HCT116 (cell line): ENCODE measurements around the gene CHMP2A. TPM values are rescaled to one million over a fixed set of nuclear protein-coding genes. Genes with fewer than 3 reads are reported as not detected.

Experiments
- ATAC-seq: fragments of 200-7000 bp; cut with Tn5 transposase; 2 replicates; pipeline ENCODE4 v1.9.1; 2020; ENCODE audit warnings: mild to moderate bottlenecking, moderate library complexity
- BruUV-seq: library from RNA; stranded (reverse); fragments of 400-500 nt; replicated peaks from 2 replicates; lab custom pipeline; 2021; lab: Mats Ljungman, UMichigan
- CTCF ChIA-PET: fragments of 300-600 bp; sonication (Branson Sonifier 250); formaldehyde crosslinking; loops from one replicate; lab custom pipeline; 2021; ENCODE audit warnings: antibody characterized with exemption; lab: Charles Lee
- POLR2A ChIA-PET: fragments of 300-600, 350-600 bp; sonication (Branson Sonifier 250); formaldehyde crosslinking; loops from one replicate; lab custom pipeline; 2021; ENCODE audit warnings: antibody characterized with exemption; lab: Charles Lee
- RAD21 ChIA-PET, 2 experiments: fragments of 300-600 bp; sonication (Branson Sonifier 250); formaldehyde crosslinking; loops; one replicate each; lab custom pipeline; 2023; ENCODE audit warnings: low total read pairs in 2 of 2; ENCODE audit not compliant: uncharacterized antibody in 2 of 2, unreplicated experiment in 2 of 2, low non-redundant PET in 1 of 2; lab: Charles Lee
- DNase-seq: peaks from one replicate; pipeline ENCODE4 v3.0.0-alpha.2; 2010; ENCODE audit warnings: low read depth, low spot score
- H2AFZ ChIP-seq: fragments of 200-600 bp; shearing (Covaris generic), sonication (generic); 2 replicates; pipeline ENCODE4 v1.6.1; 2017; ENCODE audit warnings: low read depth, mixed run types, mixed read lengths, antibody characterized with exemption, low read length; ENCODE audit not compliant: poor library complexity, severe bottlenecking
- H3K27ac ChIP-seq: 2 replicates; pipeline ENCODE4 v1.5.1; 2012; ENCODE audit warnings: low read depth, low read length
- H3K27me3 ChIP-seq: fragments of 200-600 bp; sonication (generic); 2 replicates; pipeline ENCODE4 v1.6.1; 2016; ENCODE audit warnings: mixed run types, low read length, mixed read lengths; ENCODE audit not compliant: insufficient read depth
- H3K36me3 ChIP-seq, 2 experiments: fragments of 200-500 bp in 1 of 2; fragments of 200-600 bp in 1 of 2; sonication (Bioruptor generic) in 1 of 2; sonication (generic) in 1 of 2; 2 replicates each; pipeline versions ENCODE4 v1.5.1 to v1.6.1; 2014 to 2016; ENCODE audit warnings: low read length in 2 of 2, inconsistent platforms in 1 of 2, mixed read lengths in 1 of 2, mixed run types in 1 of 2; ENCODE audit not compliant: insufficient read depth in 2 of 2, control insufficient read depth in 1 of 2
- H3K4me1 ChIP-seq, 2 experiments: fragments of 200-600 bp in 1 of 2; sonication (generic) in 1 of 2; 2 replicates each; pipeline versions ENCODE4 v1.5.1 to v1.6.1; 2012 to 2017; ENCODE audit warnings: low read length in 2 of 2, inconsistent platforms in 1 of 2, mild to moderate bottlenecking in 1 of 2, mixed read lengths in 1 of 2, mixed run types in 1 of 2, moderate library complexity in 1 of 2; ENCODE audit not compliant: insufficient read depth in 2 of 2, control insufficient read depth in 1 of 2
- H3K4me2 ChIP-seq: fragments of 200-600 bp; sonication (generic); 2 replicates; pipeline ENCODE4 v1.6.1; 2017; ENCODE audit warnings: mixed run types, low read length, mixed read lengths
- H3K4me3 ChIP-seq, 2 experiments: fragments of 200-600 bp in 1 of 2; sonication (generic) in 1 of 2; replicated peaks in 1 of 2; 2 replicates each; pipeline ENCODE4 v1.5.1; 2011 to 2016; ENCODE audit warnings: low read length in 2 of 2, control low read depth in 1 of 2, low read depth in 1 of 2, mild to moderate bottlenecking in 1 of 2, mixed read lengths in 1 of 2, mixed run types in 1 of 2
- H3K79me2 ChIP-seq: fragments of 200-600 bp; sonication (generic); 2 replicates; pipeline ENCODE4 v1.6.1; 2017; ENCODE audit warnings: mild to moderate bottlenecking, mixed run types, low read length, moderate library complexity, mixed read lengths; ENCODE audit not compliant: insufficient read depth
- H3K9ac ChIP-seq: fragments of 200-600 bp; sonication (generic); 2 replicates; pipeline ENCODE4 v1.6.1; 2016; ENCODE audit warnings: low read length, mixed read lengths
- H3K9me2 ChIP-seq: fragments of 200-600 bp; sonication (generic), shearing (Covaris generic); 2 replicates; pipeline ENCODE4 v1.6.1; 2017; ENCODE audit warnings: mixed run types, mild to moderate bottlenecking, moderate library complexity; ENCODE audit not compliant: insufficient read depth
- H3K9me3 ChIP-seq, 2 experiments: fragments of 200-500 bp in 1 of 2; fragments of 200-600 bp in 1 of 2; sonication (Bioruptor generic) in 1 of 2; sonication (generic) in 1 of 2; 2 replicates each; pipeline ENCODE4 v1.6.1; 2014 to 2017; ENCODE audit warnings: low read length in 2 of 2, mixed read lengths in 2 of 2, inconsistent platforms in 1 of 2, low read depth in 1 of 2, mild to moderate bottlenecking in 1 of 2, mixed run types in 1 of 2, moderate library complexity in 1 of 2; ENCODE audit not compliant: control insufficient read depth in 1 of 2, insufficient read depth in 1 of 2
- H4K20me1 ChIP-seq: fragments of 200-600 bp; sonication (generic), shearing (Covaris generic); 2 replicates; pipeline ENCODE4 v1.6.1; 2017; ENCODE audit warnings: mixed run types, mild to moderate bottlenecking, moderate library complexity; ENCODE audit not compliant: insufficient read depth
- ELF1 ChIP-seq: IDR thresholded peaks from 2 replicates; pipeline ENCODE4 v1.6.1; 2012; ENCODE audit warnings: low read depth, borderline replicate concordance
- FOSL1 ChIP-seq: IDR thresholded peaks from 2 replicates; pipeline ENCODE4 v1.6.1; 2012; ENCODE audit warnings: low read depth
- POLR2AphosphoS5 ChIP-seq: IDR thresholded peaks from 2 replicates; pipeline ENCODE4 v1.6.1; 2011; ENCODE audit warnings: mild to moderate bottlenecking, low read depth, low read length, moderate library complexity
- intact Hi-C: fragments of 100-400 bp; cut with micrococcal nuclease; formaldehyde crosslinking; loops from 2 replicates; pipeline ENCODE4 v1.10.0; 2022
- total RNA-seq: library from RNA; stranded (reverse); gene quantifications from one replicate; pipeline ENCODE4 v1.2.1, GENCODE V29; 2021; ENCODE audit not compliant: unreplicated experiment
- TF ChIP-seq, protein P1 (sequence below): IDR thresholded peaks from 2 replicates; pipeline ENCODE4 v1.6.1; 2012
- TF ChIP-seq, protein P2 (sequence below), 3 experiments: fragments of 200-600 bp in 1 of 3; sonication (generic) in 1 of 3; IDR thresholded peaks in 2 of 3; conservative IDR thresholded peaks in 1 of 3; 2 replicates each; pipeline ENCODE4 v1.5.1; 2012 to 2017; ENCODE audit warnings: low read depth in 2 of 3, low read length in 2 of 3, antibody characterized with exemption in 1 of 3, borderline replicate concordance in 1 of 3, control low read depth in 1 of 3, mild to moderate bottlenecking in 1 of 3, mixed read lengths in 1 of 3, mixed run types in 1 of 3, moderate library complexity in 1 of 3; ENCODE audit not compliant: insufficient read depth in 1 of 3

CHMP2A gene
- total RNA-seq, 1 experiment from 2014 or later, result 125 TPM

DNA sequence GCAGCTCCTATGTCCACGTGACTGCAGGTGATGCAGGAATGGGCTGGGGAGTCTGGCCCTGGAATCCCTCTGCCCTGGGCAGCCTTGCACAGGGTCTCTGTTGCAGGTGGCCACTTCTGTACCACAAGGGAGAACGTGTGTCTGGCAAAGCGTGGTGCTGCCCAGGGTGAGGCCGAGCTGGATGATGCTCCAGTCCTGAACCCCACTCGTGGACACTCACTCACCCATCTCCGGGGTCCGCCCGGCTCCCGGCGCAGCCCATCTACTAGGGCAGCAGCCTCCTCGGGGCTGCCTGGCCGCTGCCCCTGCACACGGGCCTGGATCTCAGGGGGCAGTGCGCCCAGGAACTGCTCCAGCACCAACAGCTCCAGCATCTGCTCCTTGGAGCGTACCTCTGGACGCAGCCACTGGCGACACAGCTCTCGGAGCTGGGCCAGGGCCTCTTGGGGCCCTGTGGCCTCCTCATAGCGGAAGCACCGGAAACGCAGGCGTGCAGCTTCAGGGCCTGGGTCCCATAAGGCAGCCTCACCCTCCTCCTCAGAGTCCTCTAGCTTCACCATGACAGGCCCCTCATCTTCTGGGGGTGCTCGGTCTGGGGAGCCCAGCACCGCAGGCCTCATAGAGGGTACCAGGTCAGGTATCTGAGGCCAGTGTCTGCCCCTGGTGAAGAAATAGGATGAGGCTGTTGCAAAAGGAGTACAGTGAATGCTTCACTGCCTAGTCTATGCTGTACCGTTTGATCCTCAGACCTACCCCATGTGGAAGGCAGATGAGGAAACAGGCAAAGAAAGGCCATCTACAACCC, 16.1 kb upstream of the CHMP2A start:
- H3K9me3 ChIP-seq, result no peaks in the 10 kb centered on the region
- peaks cover 12 to 27% of the 10 kb centered on the region in 2 experiments for H3K4me1 ChIP-seq
- no peak for DNase-seq
- RAD21 ChIA-PET, result no interaction called here
- H4K20me1 ChIP-seq, result no peaks in the 10 kb centered on the region
- no peak overlapping the region for H3K4me3 ChIP-seq
- 0 out of 2 replicates have a peak, but pooled peaks have one; percentile 19 for TF ChIP-seq POLR2AphosphoS5
- TF ChIP-seq, protein P1, sequence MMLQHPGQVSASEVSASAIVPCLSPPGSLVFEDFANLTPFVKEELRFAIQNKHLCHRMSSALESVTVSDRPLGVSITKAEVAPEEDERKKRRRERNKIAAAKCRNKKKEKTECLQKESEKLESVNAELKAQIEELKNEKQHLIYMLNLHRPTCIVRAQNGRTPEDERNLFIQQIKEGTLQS, result no peak
- TF ChIP-seq FOSL1, result no peak
- TF ChIP-seq ELF1, result no peak
- TF ChIP-seq, protein P2, sequence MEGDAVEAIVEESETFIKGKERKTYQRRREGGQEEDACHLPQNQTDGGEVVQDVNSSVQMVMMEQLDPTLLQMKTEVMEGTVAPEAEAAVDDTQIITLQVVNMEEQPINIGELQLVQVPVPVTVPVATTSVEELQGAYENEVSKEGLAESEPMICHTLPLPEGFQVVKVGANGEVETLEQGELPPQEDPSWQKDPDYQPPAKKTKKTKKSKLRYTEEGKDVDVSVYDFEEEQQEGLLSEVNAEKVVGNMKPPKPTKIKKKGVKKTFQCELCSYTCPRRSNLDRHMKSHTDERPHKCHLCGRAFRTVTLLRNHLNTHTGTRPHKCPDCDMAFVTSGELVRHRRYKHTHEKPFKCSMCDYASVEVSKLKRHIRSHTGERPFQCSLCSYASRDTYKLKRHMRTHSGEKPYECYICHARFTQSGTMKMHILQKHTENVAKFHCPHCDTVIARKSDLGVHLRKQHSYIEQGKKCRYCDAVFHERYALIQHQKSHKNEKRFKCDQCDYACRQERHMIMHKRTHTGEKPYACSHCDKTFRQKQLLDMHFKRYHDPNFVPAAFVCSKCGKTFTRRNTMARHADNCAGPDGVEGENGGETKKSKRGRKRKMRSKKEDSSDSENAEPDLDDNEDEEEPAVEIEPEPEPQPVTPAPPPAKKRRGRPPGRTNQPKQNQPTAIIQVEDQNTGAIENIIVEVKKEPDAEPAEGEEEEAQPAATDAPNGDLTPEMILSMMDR (IDR thresholded peaks at IDR 0.05 in 2 of 3, conservative IDR thresholded peaks at IDR 0.05 in 1 of 3; ENCODE audit: borderline replicate concordance in 1 of 3, insufficient read depth in 1 of 3, low read depth in 2 of 3, low read length in 2 of 3), result no peak
- POLR2A ChIA-PET, result interaction anchor here (2.1 to 2.4 kb wide), 2 partner anchors 12 to 16 kb away, joined by 7 to 8 read pairs; partner anchors contain the start of gene CHMP2A
- no peak overlapping the region for H2AFZ ChIP-seq
- peaks cover 0 to 14% of the 10 kb centered on the region in 2 experiments; a peak in 1 of 4 replicates for H3K36me3 ChIP-seq
- no peak overlapping the region for H3K9ac ChIP-seq
- peaks cover 11% of the 10 kb centered on the region; the same call in 1 of the 2 replicates for H3K79me2 ChIP-seq
- no TSS peak for BruUV-seq
- intact Hi-C loops, result no loop called here
- H3K4me2 ChIP-seq, result no peak overlapping the region
- no peak for ATAC-seq
- H3K9me2 ChIP-seq, result no peaks in the 10 kb centered on the region
- CTCF ChIA-PET, result no interaction called here
- no peak overlapping the region for H3K27ac ChIP-seq
- H3K27me3 ChIP-seq, result no peaks in the 10 kb centered on the region
